ENCODE results near the gene DNM3.

GRCh38 chr1:171984850-171985485, 143.7 kb downstream of the DNM3 start:
- TF ChIP-seq EZH2 (IDR thresholded peaks at IDR 0.05) = no peak
- no peak for TF ChIP-seq POLR2AphosphoS5 (IDR thresholded peaks at IDR 0.05; ENCODE audit: borderline replicate concordance, low read depth, low read length)
- TF ChIP-seq FOXP2 (optimal IDR thresholded peaks at IDR 0.05; ENCODE audit: control extremely low read depth, extremely low read length, insufficient read depth) = no peak

Measured in SK-N-MC (cell line).